ENCODE measurements around the gene NDUFS1.
A peak's percentile ranks its signal among the peaks of the same experiment; 100 is the strongest.
"Not testable (repeated sequence)": the region's sequence is repeated elsewhere in the genome, so short reads cannot be mapped to it uniquely, and the experiment has no call there.

NDUFS1 gene

DNA sequence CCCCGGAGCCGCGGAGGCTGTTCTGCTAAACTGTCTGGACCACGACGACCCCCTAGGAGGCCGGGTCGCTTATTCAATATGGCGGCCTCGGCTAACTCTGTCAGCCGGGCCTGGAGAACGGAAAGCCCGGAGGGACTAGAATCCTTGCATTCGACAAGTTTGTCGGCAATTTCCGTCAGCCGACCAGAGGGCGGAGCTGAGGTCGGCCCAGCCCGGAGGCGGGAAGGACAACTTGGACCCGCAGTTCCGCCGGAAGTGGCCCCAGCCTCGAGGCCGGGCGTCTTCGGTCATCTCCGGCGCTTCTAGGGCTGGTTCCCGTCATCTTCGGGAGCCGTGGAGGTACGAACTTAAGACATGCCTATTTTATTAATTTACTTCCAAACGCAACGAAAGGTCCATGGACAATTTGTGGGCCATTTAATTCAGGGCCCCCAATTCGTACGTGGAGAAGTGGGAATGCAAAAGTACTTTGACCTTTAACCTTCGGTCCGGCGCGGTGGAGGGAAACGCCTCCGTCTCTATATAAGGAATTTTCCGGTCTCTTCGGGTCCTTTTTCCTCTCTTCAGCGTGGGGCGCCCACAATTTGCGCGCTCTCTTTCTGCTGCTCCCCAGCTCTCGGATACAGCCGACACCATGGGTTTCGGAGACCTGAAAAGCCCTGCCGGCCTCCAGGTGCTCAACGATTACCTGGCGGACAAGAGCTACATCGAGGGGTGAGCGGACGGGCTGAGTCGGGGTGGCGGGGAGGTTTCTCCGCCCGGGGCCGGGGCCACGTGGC lies at the start of gene NDUFS1, which contains the start of gene EEF1B2:
Gene NDUFS1 (minus strand): TSS at position 99 of the 779 bp plus-strand sequence. CDS start 5,766 bp downstream, outside the sequence.
Gene EEF1B2 (plus strand): TSS at position 550 of the 779 bp plus-strand sequence. CDS start 85 bp downstream, at position 635.
- peak; percentile 95 for DNase-seq

DNA sequence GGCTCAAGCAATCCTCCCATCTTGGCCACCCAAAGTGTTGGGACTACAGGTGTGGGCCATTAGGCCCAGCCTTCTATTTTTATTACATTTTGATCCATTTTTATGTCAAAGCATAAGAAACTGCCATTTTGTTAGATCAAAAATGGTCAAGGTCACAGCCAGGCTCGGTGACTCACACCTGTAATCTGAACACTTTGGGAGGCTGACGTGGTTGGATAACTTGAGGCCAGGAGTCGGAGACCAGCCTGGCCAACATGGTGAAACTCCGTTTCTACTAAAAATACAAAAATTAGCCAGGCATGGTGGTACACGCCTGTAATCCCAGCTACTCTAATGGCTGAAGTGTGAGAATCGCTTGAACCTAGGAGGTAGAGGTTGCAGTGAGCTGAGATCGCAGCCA lies 49.7 kb upstream of the NDUFS1 start:
- DNase-seq = no peak

DNA sequence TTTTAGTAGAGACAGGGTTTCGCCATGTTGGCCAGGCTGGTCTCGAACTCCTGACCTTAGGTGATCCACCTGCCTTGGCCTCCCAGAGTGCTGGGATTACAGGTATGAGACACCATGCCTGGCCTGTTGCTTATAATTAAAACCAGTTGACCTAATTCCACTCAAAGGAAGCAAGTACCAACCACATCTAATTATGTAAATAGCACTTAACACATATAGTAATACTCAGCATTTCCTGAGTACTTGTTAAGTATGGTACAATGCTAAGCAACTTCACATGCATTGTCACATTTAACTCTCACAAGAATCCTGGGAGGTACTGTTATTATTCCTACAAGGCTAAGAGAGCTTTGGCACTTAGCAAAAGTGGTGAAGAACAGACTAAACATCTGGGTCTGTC lies 48.1 kb upstream of the NDUFS1 start:
- DNase-seq = not testable (repeated sequence)

DNA sequence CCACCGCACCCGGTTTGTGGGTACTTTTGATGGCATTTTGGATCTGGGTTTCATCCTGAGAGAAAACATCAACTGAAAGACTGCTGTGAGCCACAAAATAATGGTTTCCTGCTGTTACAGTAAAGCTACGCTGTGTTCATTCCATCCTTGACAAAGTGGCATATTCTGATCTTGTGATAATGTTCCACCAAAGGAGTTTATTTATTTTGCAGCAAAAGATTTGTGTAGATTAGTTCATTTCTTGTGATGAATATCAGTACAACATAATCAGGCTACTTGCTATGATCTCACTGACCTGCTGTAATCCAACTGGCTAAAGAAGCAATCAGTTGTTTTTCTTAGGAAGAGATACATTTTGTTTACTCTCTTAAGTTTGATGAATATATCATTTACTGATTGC lies 45.5 kb upstream of the NDUFS1 start:
- no peak for DNase-seq

DNA sequence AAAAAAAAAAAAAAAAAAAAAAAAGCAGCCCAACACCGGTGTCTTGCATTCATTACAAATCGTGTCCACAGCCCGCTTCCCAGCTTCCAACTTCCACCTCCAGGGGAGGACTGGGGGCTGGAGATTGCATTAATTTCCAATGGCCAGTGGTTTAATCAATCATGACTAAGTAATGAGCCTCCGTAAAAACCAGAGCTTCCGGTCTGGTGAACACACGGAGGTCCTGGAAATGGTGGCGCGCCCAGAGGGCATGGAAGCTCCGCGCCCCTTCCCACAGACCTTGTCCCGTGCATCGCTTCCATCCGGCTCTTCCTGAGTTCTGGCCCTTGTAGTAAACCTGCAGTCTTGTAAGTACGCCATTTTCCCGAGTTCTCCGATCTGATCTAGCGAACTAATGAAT lies 44.1 kb upstream of the NDUFS1 start:
- DNase-seq = no peak

DNA sequence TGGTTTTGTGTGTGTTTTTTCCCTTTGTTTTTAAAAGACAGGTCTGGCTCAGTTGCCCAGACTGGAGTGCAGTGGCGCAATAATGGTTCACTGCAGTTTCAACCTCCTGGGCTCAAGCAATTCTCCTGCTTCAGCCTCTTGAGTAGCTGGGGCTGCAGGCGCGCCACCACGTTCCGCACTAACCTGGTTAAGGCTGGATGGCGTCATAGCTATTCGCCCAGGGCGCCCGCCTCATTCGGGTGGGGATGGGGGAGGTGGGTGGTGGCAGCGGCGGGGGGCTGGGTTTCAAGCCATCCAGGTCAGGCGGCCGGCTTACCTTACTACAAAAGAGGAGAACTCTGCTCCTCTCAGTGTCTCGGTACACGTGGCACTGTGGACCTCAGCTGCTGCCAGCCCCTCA lies 43.2 kb upstream of the NDUFS1 start:
- DNase-seq = no peak

DNA sequence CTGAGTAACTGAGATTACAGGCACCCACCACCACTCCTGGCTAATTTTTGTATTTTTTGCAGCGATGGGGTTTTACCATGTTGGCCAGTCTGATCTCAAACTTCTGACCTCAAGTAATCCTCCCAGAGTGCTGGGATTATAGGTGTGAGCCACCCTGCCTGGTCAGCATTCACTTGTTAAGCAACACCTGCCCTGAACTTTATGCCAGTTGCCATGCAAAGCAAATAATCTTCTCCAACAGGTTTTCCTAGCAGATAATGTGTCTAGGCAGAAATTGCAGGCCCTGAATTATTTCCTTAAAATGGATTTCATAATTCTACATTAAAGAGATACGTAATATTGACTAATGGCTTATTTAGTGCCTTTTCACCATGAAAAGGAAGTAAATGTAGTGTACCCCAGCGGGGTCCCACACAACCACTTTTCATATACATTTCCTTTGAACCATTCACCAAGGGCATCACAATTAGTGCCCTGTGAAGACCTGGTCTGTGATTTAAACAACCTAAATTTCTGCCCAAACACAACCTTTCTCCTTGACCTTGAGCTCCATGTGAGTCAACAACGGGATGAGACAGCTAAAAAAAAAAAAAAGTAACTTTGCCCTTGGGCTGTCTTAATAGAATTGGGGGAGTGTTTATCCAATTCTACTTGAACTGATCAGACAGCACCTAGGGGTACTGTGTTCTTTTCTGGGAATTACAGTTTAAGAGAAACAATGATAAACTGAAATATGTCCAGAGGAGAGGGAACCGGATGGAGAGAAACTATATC lies 42.0 kb upstream of the NDUFS1 start:
- no peak for DNase-seq

DNA sequence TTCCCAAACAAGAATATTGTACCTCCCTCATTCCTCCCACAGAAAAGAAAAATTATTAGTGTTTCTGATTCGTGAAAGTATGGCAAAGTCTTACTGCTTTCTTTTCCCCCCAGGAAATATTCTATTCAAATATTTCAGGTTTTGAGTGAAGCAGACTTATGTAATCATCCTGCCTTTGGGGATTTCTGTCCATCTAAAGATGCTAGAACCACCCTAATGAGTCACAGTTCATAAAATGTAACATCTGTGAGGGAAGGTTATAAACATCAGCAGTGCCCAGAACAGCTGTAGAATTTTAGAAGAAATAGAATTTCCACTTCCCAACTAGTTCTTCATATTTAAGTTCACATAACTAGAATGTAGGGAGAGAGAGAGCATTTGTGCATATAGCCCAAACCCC lies 39.4 kb upstream of the NDUFS1 start:
- DNase-seq = no peak

DNA sequence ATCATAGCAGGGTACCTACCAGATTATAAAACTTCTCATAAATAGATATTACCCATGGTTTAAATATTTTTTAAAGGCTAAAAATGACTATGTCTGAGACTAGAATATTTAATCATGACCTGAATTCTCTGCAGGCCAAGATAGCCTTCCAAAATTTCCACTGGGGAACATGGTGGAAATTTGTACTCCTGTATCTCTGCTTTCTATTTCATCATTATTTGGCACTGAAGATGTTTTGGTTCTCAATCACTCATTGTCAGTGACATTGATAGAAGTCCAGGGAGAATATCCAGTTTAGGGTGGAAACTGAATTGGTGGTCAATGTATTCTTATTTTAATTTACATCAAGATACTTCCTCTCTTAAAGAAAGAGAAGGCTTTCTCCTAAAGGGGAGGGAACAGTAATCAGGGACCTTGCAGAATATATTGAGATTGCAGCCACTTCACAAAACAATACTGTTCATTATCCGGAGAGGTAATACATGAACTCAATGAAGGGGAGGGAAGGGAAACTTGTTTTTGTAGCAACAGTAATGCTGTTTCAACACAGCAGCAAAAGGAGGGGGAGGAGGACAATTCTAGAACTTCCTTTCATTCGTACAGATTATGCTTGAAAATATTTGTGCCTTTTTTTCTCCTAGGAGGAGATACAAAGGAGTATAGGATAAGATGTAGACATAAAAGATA lies 34.6 kb upstream of the NDUFS1 start:
- DNase-seq = no peak

DNA sequence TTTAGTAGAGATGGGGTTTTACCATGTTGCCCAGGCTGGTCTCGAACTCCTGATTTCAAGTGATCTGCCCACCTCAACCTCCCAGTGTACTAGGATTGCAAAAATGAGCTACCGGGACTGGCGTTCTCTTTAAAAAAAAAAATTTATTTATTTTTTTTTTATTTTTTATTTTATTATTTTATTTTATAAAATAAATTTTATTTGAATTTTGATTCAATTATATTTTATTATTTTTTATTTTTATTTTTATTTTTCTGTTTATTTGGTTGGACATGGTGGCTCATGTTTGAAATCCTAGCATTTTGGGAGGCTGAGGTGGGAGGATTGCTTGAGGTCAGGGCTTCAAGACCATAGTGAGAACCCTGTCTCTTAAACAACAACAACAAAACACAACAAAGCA lies 32.9 kb upstream of the NDUFS1 start:
- no peak for DNase-seq

DNA sequence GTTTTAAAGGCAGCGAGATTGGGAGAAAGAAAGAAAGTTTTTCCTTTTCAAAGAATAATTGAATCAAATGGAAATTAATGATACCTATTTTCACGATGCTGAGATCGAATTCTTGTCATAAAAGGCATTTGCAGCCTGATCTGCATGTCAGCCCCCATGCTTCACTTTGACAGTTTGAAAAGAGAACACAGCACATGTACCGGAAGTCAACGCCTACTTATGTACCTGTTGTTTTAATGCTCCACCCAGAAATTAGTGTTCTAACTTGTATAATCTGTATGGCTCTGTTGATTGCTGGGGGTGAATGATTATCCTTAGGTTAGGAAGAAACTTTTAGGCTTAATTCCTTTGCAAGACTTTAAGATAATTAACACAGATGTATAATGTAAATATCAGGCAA lies 31.4 kb upstream of the NDUFS1 start:
- no peak for DNase-seq

DNA sequence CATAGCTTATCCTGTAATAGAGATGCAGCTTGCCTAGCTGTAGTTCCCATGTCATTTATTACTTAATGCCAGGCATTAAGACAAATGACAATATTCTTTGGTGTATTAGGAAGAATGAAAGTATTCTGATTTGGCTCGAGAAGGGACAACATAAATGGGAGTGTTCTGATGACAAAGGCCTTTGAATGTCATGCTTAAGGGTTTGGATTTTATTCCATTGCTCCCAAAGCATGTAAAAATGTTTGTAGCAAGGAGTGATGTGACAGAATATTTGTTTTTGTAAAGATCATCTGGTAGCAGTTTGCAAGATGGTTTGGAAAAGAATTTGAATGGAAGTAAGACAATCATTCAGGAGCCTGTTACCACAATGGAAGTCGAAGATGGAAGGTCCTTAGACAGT lies 30.9 kb upstream of the NDUFS1 start:
- DNase-seq = no peak

DNA sequence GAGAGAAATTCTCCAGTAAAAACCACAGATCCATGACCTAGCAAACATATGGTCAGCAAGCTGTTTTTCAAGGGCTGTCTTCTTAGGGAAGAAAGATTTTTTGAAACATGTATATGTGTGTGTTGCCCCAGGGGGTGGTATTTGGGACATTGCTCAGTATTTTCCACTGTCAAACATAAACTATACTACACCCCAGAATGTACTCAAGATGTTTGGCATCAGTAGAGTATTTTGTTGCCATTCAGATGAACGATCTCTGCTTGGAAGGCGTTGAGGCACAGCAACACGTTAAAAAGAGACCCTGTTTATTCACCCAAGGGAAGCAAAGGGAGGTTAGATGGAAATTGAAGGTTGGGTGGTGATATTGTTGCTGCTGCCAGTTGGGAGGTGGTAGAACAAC lies 30.4 kb upstream of the NDUFS1 start:
- no peak for DNase-seq

DNA sequence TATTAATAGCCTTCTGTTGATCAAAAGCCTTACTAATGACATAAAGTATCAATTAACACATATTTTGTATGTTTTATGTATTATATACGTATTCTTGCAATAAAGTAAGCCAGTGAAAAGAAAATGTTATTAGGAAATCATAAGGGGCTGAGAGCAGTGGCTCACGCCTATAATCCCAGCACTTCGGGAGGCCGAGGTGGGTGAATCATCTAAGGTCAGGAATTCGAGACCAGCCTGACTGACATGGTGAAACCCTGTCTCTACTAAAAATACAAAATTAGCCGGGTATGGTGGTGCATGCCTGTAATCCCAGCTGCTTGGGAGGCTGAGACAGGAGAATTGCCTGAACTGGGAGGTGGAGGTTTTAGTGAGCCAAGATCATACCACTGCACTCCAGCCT lies 22.3 kb upstream of the NDUFS1 start:
- DNase-seq = not testable (repeated sequence)

DNA sequence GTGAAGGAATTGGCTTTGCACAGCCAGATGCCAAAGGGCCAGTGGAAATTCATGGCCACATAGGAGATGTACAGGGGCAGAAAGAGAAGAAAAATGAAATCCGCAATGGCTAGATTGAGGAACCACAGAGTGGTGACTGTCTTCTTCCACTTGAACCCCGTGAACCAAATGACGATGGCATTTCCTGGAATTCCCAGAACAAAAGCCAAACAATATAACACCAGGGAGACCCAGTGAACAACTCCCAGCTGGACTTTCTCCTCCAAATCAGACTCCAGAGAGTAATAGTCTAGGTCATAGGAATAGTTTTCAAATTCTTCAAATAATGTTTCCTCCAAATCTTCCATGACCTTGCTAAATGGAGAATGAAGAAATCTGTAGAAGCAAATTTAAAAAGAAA lies 17.7 kb upstream of the NDUFS1 start:
- DNase-seq = no peak

DNA sequence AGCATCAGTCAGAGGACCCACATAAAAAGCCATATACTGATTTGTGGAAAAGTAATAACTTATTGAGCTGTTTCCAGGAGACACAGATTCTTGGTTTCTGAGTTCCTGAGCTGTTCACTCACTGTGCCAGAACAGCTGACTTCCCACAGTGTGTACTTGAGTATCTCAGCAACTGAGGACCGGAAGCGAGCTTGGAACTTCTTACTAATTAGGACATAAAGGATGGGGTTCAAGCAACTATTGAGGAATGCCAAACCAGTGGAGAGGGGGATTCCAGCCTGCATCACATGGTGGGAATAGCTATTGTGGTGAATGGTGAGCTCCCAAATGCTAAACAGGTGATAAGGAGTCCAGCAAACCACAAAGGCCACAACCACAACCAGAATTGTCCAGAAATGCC lies 16.9 kb upstream of the NDUFS1 start:
- no peak for DNase-seq

DNA sequence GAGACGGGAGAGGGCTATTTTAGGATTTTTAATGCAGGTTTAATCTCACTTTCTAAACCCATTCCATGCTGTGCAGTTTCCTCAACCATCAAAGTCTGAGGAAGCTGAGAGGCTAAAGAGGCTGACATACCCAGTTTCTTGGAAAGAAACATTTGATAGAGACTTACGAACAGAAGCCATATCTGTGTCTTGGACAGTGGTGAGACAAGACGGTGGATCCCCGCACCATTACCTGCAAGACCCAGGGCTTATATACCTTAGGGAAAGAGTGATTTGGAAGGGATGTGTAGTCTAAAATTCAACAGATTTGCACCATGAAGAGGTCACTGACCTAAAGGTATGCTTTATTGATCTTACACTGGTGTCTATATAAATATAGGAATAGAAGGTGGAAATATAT lies 13.9 kb upstream of the NDUFS1 start:
- DNase-seq = no peak

DNA sequence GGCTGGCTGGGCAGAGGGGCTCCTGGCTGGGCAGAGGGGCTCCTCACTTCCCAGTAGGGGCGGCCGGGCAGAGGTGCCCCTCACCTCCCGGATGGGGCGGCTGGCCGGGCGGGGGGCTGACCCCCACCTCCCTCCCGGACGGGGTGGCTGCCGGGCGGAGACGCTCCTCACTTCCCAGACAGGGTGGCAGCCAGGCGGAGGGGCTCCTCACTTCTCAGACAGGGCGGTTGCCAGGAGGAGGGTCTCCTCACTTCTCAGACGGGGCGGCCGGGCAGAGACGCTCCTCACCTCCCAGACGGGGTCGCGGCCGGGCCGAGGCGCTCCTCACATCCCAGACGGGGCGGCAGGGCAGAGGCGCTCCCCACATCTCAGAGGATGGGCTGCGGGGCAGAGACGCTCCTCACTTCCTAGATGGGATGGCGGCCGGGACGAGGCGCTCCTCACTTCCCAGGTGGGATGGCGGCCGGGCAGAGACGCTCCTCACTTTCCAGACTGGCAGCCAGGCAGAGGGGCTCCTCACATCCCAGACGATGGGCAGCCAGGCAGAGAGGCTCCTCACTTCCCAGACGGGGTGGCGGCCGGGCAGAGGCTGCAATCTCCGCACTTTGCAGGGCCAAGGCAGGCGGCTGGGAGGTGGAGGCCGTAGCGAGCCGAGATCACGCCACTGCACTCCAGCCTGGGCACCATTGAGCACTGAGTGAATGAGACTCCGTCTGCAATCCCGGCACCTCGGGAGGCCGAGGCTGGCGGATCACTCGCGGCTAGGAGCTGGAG lies 12.6 kb upstream of the NDUFS1 start:
- not testable (repeated sequence) for DNase-seq

DNA sequence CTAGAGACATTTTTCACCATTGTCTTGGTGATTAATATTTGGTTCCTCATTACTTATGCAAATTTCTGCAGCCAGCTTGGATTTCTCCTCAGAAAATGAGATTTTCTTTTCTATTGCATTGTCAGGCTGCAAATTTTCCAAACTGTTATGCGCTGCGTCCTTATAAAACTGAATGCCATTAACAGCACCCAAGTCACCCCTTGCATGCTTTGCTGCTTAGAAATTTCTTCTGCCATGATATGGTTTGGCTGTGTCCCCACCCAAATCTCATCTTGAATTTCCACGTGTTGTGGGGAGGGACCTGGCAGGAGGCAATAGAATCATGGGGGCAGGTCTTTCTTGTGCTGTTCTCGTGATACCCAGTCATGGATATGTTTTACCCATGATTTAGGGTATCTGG lies 9.0 kb upstream of the NDUFS1 start:
- DNase-seq = not testable (repeated sequence)

DNA sequence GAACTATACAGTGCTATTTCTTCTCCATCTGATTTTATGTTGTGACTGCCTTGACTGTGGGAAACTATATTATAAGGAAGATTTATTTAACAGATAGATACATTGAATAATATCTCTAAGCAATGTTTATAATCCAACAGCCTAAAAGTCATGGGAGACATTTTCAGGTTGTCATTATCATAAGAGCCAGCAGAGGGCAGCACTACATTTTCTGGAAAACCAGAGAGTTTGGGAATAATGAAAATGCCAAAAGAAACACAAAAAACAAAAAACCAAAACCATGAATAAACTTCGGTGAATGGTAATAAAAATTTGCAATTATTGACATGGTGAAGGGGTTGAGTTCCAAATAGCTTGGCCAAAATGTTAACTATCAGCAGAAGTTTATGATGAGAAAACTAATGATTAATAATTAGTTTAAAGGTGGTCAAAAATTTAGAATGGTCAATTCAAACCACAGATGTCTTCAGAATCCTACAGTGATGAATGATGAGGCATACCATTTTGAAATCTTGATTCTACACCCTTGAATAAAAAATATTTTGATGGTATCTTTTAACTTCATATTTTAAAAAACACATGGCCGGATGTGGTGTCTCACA lies 5.1 kb upstream of the NDUFS1 start:
- peak; percentile 54 for DNase-seq

DNA sequence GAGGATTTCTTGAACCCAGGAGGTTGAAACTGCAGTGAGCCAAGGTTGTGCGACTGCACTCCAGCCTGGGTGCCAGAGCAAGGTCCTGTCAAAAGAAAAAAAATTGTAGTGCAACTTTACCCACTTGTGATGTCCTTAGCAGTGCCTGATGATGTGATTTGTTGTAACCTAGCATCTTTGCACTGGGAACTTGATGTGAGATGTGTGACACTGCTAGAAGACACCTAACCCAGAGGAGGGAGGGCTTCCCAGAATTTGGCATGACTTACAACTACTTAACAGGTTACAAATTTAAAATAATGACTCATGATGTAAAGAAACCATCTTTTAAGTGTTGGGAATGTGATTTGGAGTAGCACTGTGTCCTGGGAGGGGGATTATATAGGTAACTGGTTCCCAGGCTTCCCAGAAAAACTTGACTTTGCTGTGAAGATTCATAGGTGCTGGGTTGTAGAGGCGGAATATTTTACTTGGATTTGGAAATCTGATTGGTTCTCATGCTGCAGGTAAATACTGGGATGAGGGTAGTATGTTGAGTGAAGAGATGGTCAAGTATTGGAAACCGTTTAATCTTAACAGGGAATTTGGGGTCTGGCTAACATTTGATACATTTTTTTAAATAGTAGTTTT lies 4.1 kb upstream of the NDUFS1 start:
- DNase-seq = no peak

DNA sequence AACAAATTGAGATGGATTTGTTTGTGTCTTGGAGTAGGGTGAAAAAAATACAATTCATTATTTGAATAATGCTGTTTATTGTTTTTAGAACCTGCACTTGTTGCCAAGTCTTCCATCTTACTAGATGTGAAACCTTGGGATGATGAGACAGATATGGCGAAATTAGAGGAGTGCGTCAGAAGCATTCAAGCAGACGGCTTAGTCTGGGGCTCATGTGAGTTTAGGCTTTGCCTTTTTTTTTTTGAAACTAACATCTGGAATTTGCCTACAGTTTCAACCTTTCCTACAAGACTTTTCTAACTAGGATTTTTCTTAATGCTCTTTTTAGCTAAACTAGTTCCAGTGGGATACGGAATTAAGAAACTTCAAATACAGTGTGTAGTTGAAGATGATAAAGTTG lies 3.2 kb upstream of the NDUFS1 start:
- DNase-seq = not testable (repeated sequence)

All from DMS79 treated with DMSO at 0.1 percent for 48 hours (cell line).